ENCODE results near the gene RPL10. TPM values are rescaled to one million over a fixed set of nuclear protein-coding genes. Genes with fewer than 3 reads are reported as not detected.

Gene RPL10
- total RNA-seq, 4 donors from 2014 or later: 1,199 to 6,548 (median 3,258) TPM

- Histone ChIP-seq H3K36me3 (peaks cover 7 to 9% of the 10 kb centered on the region in 2 donors), H3K4me1 (peaks cover 11 to 14% of the 10 kb centered on the region in 2 donors), H3K27ac (peak within 1 kb of the TSS; percentile 57 to 68 (median 68)), H3K9me3 (no peaks in the 10 kb centered on the region), H3K27me3 (no peaks in the 10 kb centered on the region), H3K4me3 (replicated peaks in 1 of 3) (peak within 1 kb of the TSS in 2 of 3 donors; percentile 14 to 51)
- TF ChIP-seq POLR2A (IDR thresholded peaks at IDR 0.05): peak; percentile 32 to 85
- peak in 2 of 6 experiments; percentile 12 to 15 for TF ChIP-seq CTCF (IDR thresholded peaks at IDR 0.05)
- intact Hi-C loops (cut with DNase I): no loop called here
- WGBS, 2 donors: no CpG with 5 or more reads among the region's 94 CpGs
- peak; percentile 80 to 84 for DNase-seq
These were observed 46.0 kb downstream of the RPL10 start, which contains the start of gene FAM50A for GRCh38 chrX:154443992-154444754. Gene FAM50A, plus strand, starts transcription at chrX:154444141. Its CDS starts 95 bp downstream, at chrX:154444236.

- Histone ChIP-seq H3K27me3 (no peaks in the 10 kb centered on the region), H3K4me1 (peaks cover 11 to 14% of the 10 kb centered on the region in 2 donors), H3K27ac (peak overlapping the region; percentile 21 to 68 (median 57)), H3K9me3 (no peaks in the 10 kb centered on the region), H3K36me3 (peaks cover 8 to 9% of the 10 kb centered on the region in 2 donors), H3K4me3 (replicated peaks in 1 of 3) (peak overlapping the region in 2 of 3 donors; percentile 14 to 51)
- no peak for DNase-seq
- TF ChIP-seq CTCF (IDR thresholded peaks at IDR 0.05) (no peak), POLR2A (IDR thresholded peaks at IDR 0.05) (no peak)
- WGBS, 2 donors: 56% methylated on average over 9 of the region's 13 CpGs; no CpG with 5 or more reads in 1 of the 2 donors
- intact Hi-C loops (cut with DNase I): no loop called here
These were observed 46.6 kb downstream of the RPL10 start for GRCh38 chrX:154444755-154445246.

GRCh38 chrX:154445776-154446175, 47.6 kb downstream of the RPL10 start:
- DNase-seq: no peak
- no peak for TF ChIP-seq POLR2A (IDR thresholded peaks at IDR 0.05)
- no peak for TF ChIP-seq CTCF (IDR thresholded peaks at IDR 0.05)
- Histone ChIP-seq H3K36me3 (peaks cover 8 to 9% of the 10 kb centered on the region in 2 donors), H3K27ac (no peak overlapping the region), H3K27me3 (no peaks in the 10 kb centered on the region), H3K4me1 (peaks cover 11 to 14% of the 10 kb centered on the region in 2 donors), H3K9me3 (no peaks in the 10 kb centered on the region), H3K4me3 (replicated peaks in 1 of 3) (no peak overlapping the region)
- intact Hi-C loops (cut with DNase I): no loop called here
- WGBS, 2 donors: 97 to 100% methylated on average over 3 to 7 of the region's 16 CpGs

- 93 to 95% methylated on average over 6 to 8 of the region's 12 CpGs for WGBS, 2 donors
- no peaks in the 10 kb centered on the region for H3K9me3 ChIP-seq
- no peak for DNase-seq
- H3K36me3 ChIP-seq: peaks cover 7 to 8% of the 10 kb centered on the region in 2 donors
- H3K4me3 ChIP-seq (replicated peaks in 1 of 3): no peak overlapping the region
- intact Hi-C loops (cut with DNase I): no loop called here
- H3K27me3 ChIP-seq: no peaks in the 10 kb centered on the region
- no peak overlapping the region for H3K27ac ChIP-seq
- peaks cover 11 to 14% of the 10 kb centered on the region in 2 donors for H3K4me1 ChIP-seq
- TF ChIP-seq POLR2A (IDR thresholded peaks at IDR 0.05) (no peak), CTCF (IDR thresholded peaks at IDR 0.05) (no peak)
These were observed 48.3 kb downstream of the RPL10 start for GRCh38 chrX:154446430-154446829.

GRCh38 chrX:154448484-154448883, 50.3 kb downstream of the RPL10 start:
- WGBS, 2 donors: 75 to 84% methylated on average over 2 to 4 of the region's 14 CpGs
- Histone ChIP-seq H3K27ac (no peak overlapping the region), H3K4me1 (peaks cover 10 to 13% of the 10 kb centered on the region in 2 donors), H3K27me3 (no peaks in the 10 kb centered on the region), H3K4me3 (replicated peaks in 1 of 3) (no peak overlapping the region), H3K36me3 (peaks cover 7 to 8% of the 10 kb centered on the region in 2 donors), H3K9me3 (no peaks in the 10 kb centered on the region)
- TF ChIP-seq POLR2A (IDR thresholded peaks at IDR 0.05) (no peak), CTCF (IDR thresholded peaks at IDR 0.05) (no peak)
- no peak for DNase-seq
- intact Hi-C loops (cut with DNase I): no loop called here

All from thyroid gland (tissue), 4 donors.